GM21360 (cell line): ENCODE data around the gene CD59.
"Not testable (repeated sequence)": the region's sequence is repeated elsewhere in the genome, so short reads cannot be mapped to it uniquely, and the experiment has no call there.

ENCODE experiments used
- ATAC-seq: cut with Tn5 transposase; IDR thresholded peaks from one replicate; pipeline ENCODE4 v1.9.1; 2021; ENCODE audit warnings: mild to moderate bottlenecking, moderate library complexity; ENCODE audit not compliant: unreplicated experiment

Gene CD59

DNA sequence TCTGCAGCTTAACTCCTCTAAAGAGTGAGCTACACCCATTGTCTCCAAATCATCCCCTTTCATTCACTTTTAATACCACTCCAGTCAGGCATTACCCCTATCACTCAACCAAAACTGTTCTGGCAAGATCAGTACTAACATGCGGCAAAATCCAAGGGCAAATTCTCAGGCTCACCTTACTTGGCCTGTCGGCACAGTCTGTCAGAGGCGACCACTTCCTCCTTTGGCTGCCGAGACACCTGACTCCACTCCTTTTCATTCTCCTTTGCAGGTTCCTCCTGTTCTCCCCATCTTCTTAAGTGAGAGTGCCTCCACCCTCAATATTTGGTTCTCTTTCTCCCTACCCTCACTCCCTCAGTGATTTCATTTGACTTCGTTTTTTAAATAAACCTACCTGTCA is 39.8 kb downstream of the CD59 start:
- ATAC-seq, result no peak

GRCh38 chr11:33695051-33695566 is 41.1 kb downstream of the CD59 start:
- ATAC-seq, result no peak

GRCh38 chr11:33694346-33695050 is 41.7 kb downstream of the CD59 start:
- no peak for ATAC-seq

- no peak for ATAC-seq
Measured at GRCh38 chr11:33692541-33692940, 43.7 kb downstream of the CD59 start.

DNA sequence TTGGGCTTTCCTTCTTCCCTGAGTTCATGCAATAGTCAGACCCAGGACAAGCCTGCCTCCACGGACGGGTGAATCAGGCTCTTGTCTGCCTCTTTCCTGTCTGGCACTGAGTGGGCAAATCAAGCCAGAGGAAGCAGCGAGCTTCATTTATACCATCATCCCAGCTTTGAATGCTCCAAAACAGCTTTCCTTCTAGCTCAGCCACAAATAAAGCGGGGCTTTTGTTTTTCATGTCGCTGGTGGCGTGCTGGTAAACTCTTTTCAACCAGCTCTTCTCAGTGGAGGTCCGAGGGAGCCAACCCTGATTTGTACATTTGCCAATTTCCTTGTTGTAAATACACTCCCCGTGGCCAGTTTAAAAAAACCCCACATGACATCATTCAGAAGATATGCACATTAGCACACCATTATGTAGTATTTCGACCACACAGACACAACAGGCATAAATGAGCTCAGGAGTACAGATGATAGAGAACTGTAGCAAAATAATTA is 44.2 kb downstream of the CD59 start:
- no peak for ATAC-seq

- no peak for ATAC-seq
Measured at GRCh38 chr11:33691066-33691864, 45.0 kb downstream of the CD59 start.

- ATAC-seq, result no peak
Measured at GRCh38 chr11:33690290-33691065, 45.7 kb downstream of the CD59 start.

DNA sequence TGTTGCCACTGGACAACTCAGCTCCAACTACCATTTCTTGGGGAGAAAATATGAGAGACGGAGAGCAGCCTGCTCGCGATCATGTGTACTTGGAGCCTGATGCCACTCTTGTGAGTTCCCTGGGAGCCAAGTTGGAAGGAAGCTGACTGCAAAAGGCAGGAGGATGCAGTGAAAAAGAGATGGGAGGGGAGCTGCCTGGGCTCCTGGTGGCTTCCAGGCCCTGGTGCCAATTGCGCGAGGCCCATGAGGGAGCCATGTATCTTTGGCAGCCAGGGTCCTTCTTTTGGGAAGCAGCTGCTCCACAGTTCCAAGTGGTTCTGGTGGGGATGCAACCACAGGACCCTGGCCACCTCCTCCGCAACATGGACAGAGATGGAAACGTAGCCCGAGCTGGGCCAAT is 46.7 kb downstream of the CD59 start:
- no peak for ATAC-seq

DNA sequence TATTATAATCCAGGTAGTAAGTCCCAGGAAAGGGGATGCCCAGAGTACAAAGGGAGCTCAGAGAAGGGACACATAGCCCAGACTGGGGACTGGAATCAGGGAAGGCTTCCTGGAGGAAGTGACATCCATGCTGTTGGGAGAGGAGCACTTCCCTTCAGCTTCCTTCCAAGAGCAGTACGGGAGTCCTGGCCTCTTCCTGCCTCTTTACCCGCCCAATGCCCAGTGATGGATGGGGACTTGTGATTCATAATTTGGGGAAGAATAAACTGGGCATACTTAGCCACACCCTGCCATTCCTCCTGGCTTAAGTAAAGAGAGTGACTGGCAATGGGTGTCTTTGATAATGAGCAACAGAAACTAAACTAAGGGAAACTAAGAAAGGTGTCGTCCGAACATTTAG is 47.1 kb downstream of the CD59 start:
- no peak for ATAC-seq

GRCh38 chr11:33687733-33688479 is 48.3 kb downstream of the CD59 start:
- ATAC-seq, result no peak

- no peak for ATAC-seq
Measured at GRCh38 chr11:33685082-33685481, 51.1 kb downstream of the CD59 start.

GRCh38 chr11:33684003-33684706 is 52.1 kb downstream of the CD59 start:
- no peak for ATAC-seq

- no peak for ATAC-seq
Measured at GRCh38 chr11:33682446-33682845, 53.8 kb downstream of the CD59 start.

GRCh38 chr11:33682019-33682418 is 54.2 kb downstream of the CD59 start:
- ATAC-seq, result no peak

DNA sequence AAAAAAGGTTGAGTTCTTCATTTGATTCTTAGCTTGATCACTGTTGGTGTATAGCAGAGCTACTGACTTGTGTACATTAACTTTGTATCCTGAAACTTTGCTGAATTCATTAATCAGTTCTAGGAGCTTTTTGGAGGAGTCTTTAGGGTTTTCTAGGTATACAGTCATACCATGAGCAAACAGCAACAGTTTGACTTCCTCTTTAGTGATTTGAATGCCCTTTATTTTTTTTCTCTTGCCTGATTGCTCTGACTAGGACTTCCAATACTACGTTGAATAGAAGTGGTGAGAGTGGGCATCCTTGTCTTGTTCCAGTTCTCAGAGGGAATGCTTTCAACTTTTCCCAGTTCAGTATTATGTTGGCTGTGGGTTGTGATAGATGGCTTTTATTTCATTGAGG is 57.6 kb downstream of the CD59 start:
- not testable (repeated sequence) for ATAC-seq

DNA sequence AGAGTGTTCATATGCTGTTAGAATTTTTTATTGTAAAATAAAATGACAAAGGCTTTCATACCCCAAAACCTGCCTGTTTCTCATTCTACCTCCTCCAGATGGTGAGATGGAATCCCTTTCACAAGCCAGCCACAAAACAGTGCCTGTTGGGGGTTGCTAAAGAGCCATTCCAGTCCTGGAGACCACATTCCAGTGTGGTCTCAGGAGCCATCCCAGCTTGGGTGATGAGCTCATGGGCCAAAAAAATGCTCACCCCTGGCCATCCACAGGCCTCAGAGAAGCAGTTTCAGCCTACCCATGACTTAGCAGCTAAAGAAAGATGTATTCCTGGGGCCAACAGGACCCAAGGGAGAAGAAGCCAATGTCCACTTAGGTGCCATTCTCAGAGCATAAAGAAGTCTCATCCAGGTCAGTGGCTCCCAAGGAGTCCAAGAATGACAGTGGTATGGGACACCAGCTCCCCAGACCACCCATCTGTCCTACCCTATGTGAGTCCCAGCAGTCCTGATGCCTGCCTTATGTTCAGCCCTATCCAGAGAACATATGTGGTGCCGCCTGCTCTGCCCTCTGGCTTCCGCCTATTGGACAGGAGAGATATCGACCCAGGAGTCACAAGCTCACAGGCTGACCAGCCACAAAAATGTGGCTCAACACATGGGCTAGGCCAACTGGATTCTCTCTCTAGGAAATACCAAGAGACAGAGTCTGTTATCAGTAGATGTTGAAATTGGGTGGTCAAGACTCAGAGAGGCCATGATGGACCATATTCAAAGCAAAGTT is 62.0 kb downstream of the CD59 start:
- no peak for ATAC-seq

- no peak for ATAC-seq
Measured at GRCh38 chr11:33672273-33672672, 64.0 kb downstream of the CD59 start.

DNA sequence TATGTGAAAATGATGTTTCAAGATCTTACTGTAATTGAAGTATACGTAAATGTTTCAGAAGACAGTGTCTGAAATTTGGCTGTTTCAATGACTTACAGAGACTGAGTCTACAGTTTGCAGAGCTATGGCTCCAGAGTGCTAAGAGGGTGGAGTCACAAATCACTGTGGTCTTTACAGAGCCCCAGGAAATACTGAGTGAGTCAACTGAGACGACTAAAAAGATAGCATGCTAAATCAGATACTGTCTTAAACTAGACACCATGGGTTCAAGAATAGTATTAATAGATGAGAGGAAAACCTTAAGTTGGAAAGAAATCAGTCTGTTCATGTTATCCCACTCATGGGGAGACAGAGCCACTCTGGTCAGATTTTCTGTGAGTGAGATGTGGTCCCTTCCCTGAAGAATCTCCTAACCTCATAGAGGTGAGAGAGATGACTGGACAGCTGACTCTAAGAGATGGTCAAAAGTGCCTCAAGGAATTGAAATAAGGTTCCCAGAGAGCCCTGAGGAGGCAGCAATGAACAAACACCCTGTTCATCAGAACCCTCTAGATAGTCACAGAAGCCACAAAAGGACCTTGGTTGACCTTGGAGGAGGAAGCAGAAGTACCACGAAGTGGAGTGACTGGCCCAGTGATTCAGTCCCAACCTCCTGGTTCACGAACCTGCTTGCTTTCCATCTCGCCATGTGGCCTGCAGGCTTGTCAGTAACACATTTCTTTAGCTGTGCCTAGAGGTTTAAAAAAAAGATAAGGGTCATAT is 65.8 kb downstream of the CD59 start:
- ATAC-seq, result no peak
